Left cardiac atrium (tissue), 4 donors: ENCODE data around the gene PLAC8. TPM values are rescaled to one million over a fixed set of nuclear protein-coding genes. Genes with fewer than 3 reads are reported as not detected.
"Not testable (repeated sequence)": the region's sequence is repeated elsewhere in the genome, so short reads cannot be mapped to it uniquely, and the experiment has no call there.

ENCODE experiments used
- ATAC-seq, 2 donors: fragments of 200-7000 bp; cut with Tn5 transposase; one replicate each; pipeline ENCODE4 v1.9.1; 2020; ENCODE audit warnings: mild to moderate bottlenecking in 2 of 2, moderate library complexity in 2 of 2
- DNase-seq: peaks from one replicate; pipeline ENCODE4 v3.0.0-alpha.2; 2020
- intact Hi-C, 2 donors: fragments of 100-400 bp; cut with DNase I; formaldehyde crosslinking; loops; one replicate each; pipeline versions ENCODE4 v1.14.1 to v1.15.1; 2022 to 2023
- total RNA-seq, 2 donors: library from RNA; stranded (reverse); fragmentation: NEBNext Ultra II Directional; extraction: Animal tissue kit (Norgen Biotek cat#: 25700); gene quantifications; one replicate each; pipeline ENCODE4 v1.2.1, GENCODE V29; 2021
- donor health status: DM: no; HTN: yes; CAD: no.
- donor health status: DM: no; HTN: yes; CAD: no; lungs with severe emphysema.
- donor health status: DM: yes; HTN: yes; CAD: no.
- donor health status: Dilated cardiomyopathy.

The PLAC8 gene
- total RNA-seq, 2 donors from 2014 or later, result 1.2 to 2.9 TPM

GRCh38 chr4:83113429-83113786 is 1.1 kb downstream of the PLAC8 start:
- intact Hi-C loops, result no loop called here
- DNase-seq, result no peak
- ATAC-seq, result no peak

GRCh38 chr4:83112678-83113428 is 1.7 kb downstream of the PLAC8 start:
- DNase-seq (no peak), ATAC-seq (no peak)
- intact Hi-C loops, result no loop called here

GRCh38 chr4:83112231-83112630 is 2.3 kb downstream of the PLAC8 start:
- no peak for DNase-seq
- no peak for ATAC-seq
- intact Hi-C loops, result no loop called here

GRCh38 chr4:83111751-83112141 is 2.8 kb downstream of the PLAC8 start:
- DNase-seq, intact Hi-C loops, ATAC-seq: not testable (repeated sequence)

- ATAC-seq, result no peak
- DNase-seq, result no peak
- intact Hi-C loops, result no loop called here
Measured at GRCh38 chr4:83110970-83111750, 3.4 kb downstream of the PLAC8 start.

GRCh38 chr4:83110223-83110945 is 4.1 kb downstream of the PLAC8 start:
- intact Hi-C loops, result no loop called here
- DNase-seq (peak; percentile 89), ATAC-seq (peak; percentile 92 to 95)

GRCh38 chr4:83109480-83110222 is 4.9 kb downstream of the PLAC8 start:
- intact Hi-C loops, result no loop called here
- peak; percentile 81 to 91 for ATAC-seq
- DNase-seq, result peak; percentile 49

GRCh38 chr4:83108101-83108861 is 6.2 kb downstream of the PLAC8 start:
- intact Hi-C loops, result no loop called here
- no peak for ATAC-seq
- no peak for DNase-seq

GRCh38 chr4:83107631-83108030 is 6.9 kb downstream of the PLAC8 start:
- no peak for ATAC-seq
- intact Hi-C loops, result no loop called here
- DNase-seq, result no peak

- DNase-seq (no peak), ATAC-seq (no peak)
- intact Hi-C loops, result no loop called here
Measured at GRCh38 chr4:83104991-83105390, 9.5 kb downstream of the PLAC8 start.

- no peak for ATAC-seq
- DNase-seq, result no peak
- intact Hi-C loops, result no loop called here
Measured at GRCh38 chr4:83096397-83096796, 18.1 kb downstream of the PLAC8 start.

GRCh38 chr4:83093060-83093640 is 21.4 kb downstream of the PLAC8 start:
- no peak for ATAC-seq
- DNase-seq, result no peak
- intact Hi-C loops, result no loop called here

- no peak for DNase-seq
- intact Hi-C loops, result no loop called here
- no peak for ATAC-seq
Measured at GRCh38 chr4:83089410-83090157, 24.9 kb downstream of the PLAC8 start.

GRCh38 chr4:83084956-83085355 is 29.6 kb downstream of the PLAC8 start:
- DNase-seq, intact Hi-C loops, ATAC-seq: not testable (repeated sequence)

- intact Hi-C loops, result no loop called here
- peak; percentile 23 to 61 for ATAC-seq
- peak; percentile 51 for DNase-seq
Measured at GRCh38 chr4:83083925-83084475, 30.5 kb downstream of the PLAC8 start.

GRCh38 chr4:83082777-83083176 is 31.8 kb downstream of the PLAC8 start:
- ATAC-seq (no peak), DNase-seq (no peak)
- intact Hi-C loops, result no loop called here

GRCh38 chr4:83080561-83080960 is 34.0 kb downstream of the PLAC8 start:
- intact Hi-C loops, result no loop called here
- DNase-seq (no peak), ATAC-seq (no peak)
